Body of pancreas (tissue), 4 donors: ENCODE results near the gene CRYBG3.

ENCODE experiments used
- POLR2A ChIP-seq, 3 donors: fragments of 450-650 bp; IDR thresholded peaks; one replicate each; pipeline ENCODE4 v1.6.1; 2016; ENCODE audit warnings: antibody characterized with exemption in 3 of 3, mild to moderate bottlenecking in 2 of 3
- TF ChIP-seq, protein P1 (sequence below), 7 experiments: fragments of 450-650 bp in 4 of 7; fragments of 200-600 bp in 3 of 7; sonication (generic) in 3 of 7; IDR thresholded peaks; one replicate each; pipeline ENCODE4 v1.5.1; 2016 to 2019; ENCODE audit warnings: antibody characterized with exemption in 7 of 7

GRCh38 chr3:97987306-97987705 is 165.5 kb downstream of the CRYBG3 start:
- TF ChIP-seq, protein P1, sequence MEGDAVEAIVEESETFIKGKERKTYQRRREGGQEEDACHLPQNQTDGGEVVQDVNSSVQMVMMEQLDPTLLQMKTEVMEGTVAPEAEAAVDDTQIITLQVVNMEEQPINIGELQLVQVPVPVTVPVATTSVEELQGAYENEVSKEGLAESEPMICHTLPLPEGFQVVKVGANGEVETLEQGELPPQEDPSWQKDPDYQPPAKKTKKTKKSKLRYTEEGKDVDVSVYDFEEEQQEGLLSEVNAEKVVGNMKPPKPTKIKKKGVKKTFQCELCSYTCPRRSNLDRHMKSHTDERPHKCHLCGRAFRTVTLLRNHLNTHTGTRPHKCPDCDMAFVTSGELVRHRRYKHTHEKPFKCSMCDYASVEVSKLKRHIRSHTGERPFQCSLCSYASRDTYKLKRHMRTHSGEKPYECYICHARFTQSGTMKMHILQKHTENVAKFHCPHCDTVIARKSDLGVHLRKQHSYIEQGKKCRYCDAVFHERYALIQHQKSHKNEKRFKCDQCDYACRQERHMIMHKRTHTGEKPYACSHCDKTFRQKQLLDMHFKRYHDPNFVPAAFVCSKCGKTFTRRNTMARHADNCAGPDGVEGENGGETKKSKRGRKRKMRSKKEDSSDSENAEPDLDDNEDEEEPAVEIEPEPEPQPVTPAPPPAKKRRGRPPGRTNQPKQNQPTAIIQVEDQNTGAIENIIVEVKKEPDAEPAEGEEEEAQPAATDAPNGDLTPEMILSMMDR (IDR thresholded peaks at IDR 0.05) = no peak
- TF ChIP-seq POLR2A (IDR thresholded peaks at IDR 0.05) = no peak
